ENCODE measurements around the gene SAMD9L.

The SAMD9L gene

GRCh38 chr7:93160410-93160809, 12.2 kb upstream of the SAMD9L start:
- TF ChIP-seq, protein P1, sequence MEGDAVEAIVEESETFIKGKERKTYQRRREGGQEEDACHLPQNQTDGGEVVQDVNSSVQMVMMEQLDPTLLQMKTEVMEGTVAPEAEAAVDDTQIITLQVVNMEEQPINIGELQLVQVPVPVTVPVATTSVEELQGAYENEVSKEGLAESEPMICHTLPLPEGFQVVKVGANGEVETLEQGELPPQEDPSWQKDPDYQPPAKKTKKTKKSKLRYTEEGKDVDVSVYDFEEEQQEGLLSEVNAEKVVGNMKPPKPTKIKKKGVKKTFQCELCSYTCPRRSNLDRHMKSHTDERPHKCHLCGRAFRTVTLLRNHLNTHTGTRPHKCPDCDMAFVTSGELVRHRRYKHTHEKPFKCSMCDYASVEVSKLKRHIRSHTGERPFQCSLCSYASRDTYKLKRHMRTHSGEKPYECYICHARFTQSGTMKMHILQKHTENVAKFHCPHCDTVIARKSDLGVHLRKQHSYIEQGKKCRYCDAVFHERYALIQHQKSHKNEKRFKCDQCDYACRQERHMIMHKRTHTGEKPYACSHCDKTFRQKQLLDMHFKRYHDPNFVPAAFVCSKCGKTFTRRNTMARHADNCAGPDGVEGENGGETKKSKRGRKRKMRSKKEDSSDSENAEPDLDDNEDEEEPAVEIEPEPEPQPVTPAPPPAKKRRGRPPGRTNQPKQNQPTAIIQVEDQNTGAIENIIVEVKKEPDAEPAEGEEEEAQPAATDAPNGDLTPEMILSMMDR (IDR thresholded peaks at IDR 0.05) = no peak
- TF ChIP-seq ZFX (IDR thresholded peaks at IDR 0.05; ENCODE audit: borderline replicate concordance) = no peak
- no peak overlapping the region for H3K27ac ChIP-seq

- no peak for TF ChIP-seq ZFX (IDR thresholded peaks at IDR 0.05; ENCODE audit: borderline replicate concordance)
- TF ChIP-seq, protein P1 (IDR thresholded peaks at IDR 0.05) = no peak
- no peak overlapping the region for H3K27ac ChIP-seq
Measured at GRCh38 chr7:93159490-93159889, 11.3 kb upstream of the SAMD9L start.

GRCh38 chr7:93156884-93157283, 8.7 kb upstream of the SAMD9L start:
- no peak overlapping the region for H3K27ac ChIP-seq
- TF ChIP-seq, protein P1 (IDR thresholded peaks at IDR 0.05) = no peak
- no peak for TF ChIP-seq ZFX (IDR thresholded peaks at IDR 0.05; ENCODE audit: borderline replicate concordance)

DNA sequence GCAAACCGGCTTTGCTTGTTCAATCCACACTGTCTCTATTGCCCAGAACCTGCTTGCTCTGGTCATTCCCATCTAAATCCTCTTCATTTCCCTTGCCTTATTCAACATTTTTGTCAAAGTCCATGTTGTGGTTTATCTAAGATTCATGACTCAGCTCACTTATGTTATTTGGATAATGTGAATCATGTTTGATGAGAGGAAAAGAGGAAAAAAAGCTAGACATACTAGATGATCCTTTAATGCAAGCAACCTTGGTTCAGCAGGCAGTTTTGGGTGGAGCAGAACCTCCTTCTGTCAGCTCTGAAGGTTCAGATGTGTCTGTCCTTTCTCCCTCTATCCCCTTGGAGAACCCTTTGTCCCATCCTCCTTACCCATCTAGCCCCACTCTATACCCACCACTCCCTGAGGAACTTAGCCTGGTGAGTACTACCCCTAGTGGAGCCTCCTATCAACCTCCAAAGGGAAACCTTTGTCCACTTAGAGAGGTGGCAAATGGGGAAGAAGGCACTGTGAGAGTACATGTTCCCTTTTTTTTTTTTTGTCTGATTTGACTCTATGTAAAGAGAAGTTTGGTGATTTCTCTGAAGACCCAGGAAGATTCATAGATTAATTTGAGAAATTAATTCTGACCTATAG, 2.1 kb upstream of the SAMD9L start:
- TF ChIP-seq, protein P1 (IDR thresholded peaks at IDR 0.05) = no peak
- no peak for TF ChIP-seq ZFX (IDR thresholded peaks at IDR 0.05; ENCODE audit: borderline replicate concordance)
- H3K27ac ChIP-seq = no peak overlapping the region

GRCh38 chr7:93148727-93149126, 542 bp upstream of the SAMD9L start:
- no peak for TF ChIP-seq ZFX (IDR thresholded peaks at IDR 0.05; ENCODE audit: borderline replicate concordance)
- TF ChIP-seq, protein P1 (IDR thresholded peaks at IDR 0.05) = no peak

GRCh38 chr7:93147363-93147762, 822 bp downstream of the SAMD9L start:
- TF ChIP-seq ZFX (IDR thresholded peaks at IDR 0.05; ENCODE audit: borderline replicate concordance) = no peak
- TF ChIP-seq, protein P1 (IDR thresholded peaks at IDR 0.05) = no peak
- H3K27ac ChIP-seq = no peak overlapping the region

More at GRCh38 chr7:93148727-93149126, 542 bp upstream of the SAMD9L start:
- no peak overlapping the region for H3K27ac ChIP-seq

DNA sequence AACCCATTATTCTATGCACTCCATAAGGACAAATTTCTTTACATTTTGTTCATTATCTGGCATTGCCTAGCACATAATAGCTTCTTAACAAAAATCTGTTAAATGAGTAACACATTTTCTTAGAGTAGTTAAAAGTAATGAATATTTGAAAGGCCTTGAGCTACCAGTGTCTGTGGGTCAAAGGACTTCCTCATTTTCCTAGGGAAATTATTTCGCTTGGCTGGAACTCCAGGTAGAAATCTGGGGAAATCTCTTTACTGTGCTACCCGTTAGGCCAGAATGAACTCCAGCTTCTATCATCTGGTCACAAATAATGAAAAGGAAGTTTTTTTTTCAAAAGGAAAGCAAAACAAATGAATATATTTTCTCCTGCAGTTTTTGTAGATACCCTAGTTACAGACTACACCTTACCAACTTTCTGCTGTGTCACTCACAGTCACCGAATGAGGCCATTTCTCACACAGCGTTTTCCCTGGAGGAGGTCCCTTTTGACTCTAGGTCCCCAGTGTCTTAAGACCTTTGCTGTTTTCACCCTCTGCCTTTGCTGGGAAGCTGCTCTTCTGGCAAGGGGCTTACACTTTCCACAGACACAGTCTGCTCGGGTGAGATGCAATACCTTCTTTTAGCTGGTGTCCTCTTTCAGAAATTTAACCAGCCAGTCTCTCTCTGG, 1.6 kb downstream of the SAMD9L start:
- no peak for TF ChIP-seq ZFX (IDR thresholded peaks at IDR 0.05; ENCODE audit: borderline replicate concordance)
- TF ChIP-seq, protein P1 (IDR thresholded peaks at IDR 0.05) = no peak
- no peak overlapping the region for H3K27ac ChIP-seq

Data from 22Rv1 (cell line).